HTR-8/SVneo (cell line): ENCODE measurements around the gene FBXL2.
A peak's percentile ranks its signal among the peaks of the same experiment; 100 is the strongest.
"Not testable (repeated sequence)": the region's sequence is repeated elsewhere in the genome, so short reads cannot be mapped to it uniquely, and the experiment has no call there.

Source experiments
- DNase-seq: peaks from one replicate; pipeline ENCODE4 v3.0.0; 2011; ENCODE audit warnings: low spot score, mixed read lengths; ENCODE audit not compliant: insufficient read length
- FAIRE-seq: peaks from 2 replicates; lab custom pipeline; 2011; peaks lifted over from hg19 to GRCh38; lab: Jason Lieb, UNC

Gene FBXL2

GRCh38 chr3:33313331-33313730, 36.1 kb downstream of the FBXL2 start:
- DNase-seq (no peak), FAIRE-seq (no peak)

GRCh38 chr3:33314993-33315392, 37.8 kb downstream of the FBXL2 start:
- DNase-seq (no peak), FAIRE-seq (no peak)

- DNase-seq: peak; percentile 5
- no peak for FAIRE-seq
These were observed 38.6 kb downstream of the FBXL2 start for GRCh38 chr3:33315826-33316225.

- DNase-seq (peak; percentile 13), FAIRE-seq (peak; percentile 48)
These were observed 40.9 kb downstream of the FBXL2 start for GRCh38 chr3:33317963-33318709.

GRCh38 chr3:33318710-33319380, 41.6 kb downstream of the FBXL2 start:
- DNase-seq: no peak
- FAIRE-seq: no peak

- FAIRE-seq (no peak), DNase-seq (no peak)
These were observed 45.2 kb downstream of the FBXL2 start for GRCh38 chr3:33322412-33322811.

- DNase-seq (no peak), FAIRE-seq (no peak)
These were observed 54.2 kb downstream of the FBXL2 start for GRCh38 chr3:33331414-33331813.

GRCh38 chr3:33334364-33334763, 57.1 kb downstream of the FBXL2 start:
- no peak for DNase-seq
- FAIRE-seq: no peak

- not testable (repeated sequence) for DNase-seq, FAIRE-seq
These were observed 61.8 kb downstream of the FBXL2 start for GRCh38 chr3:33338936-33339465.

GRCh38 chr3:33339758-33340157, 62.5 kb downstream of the FBXL2 start:
- no peak for DNase-seq
- no peak for FAIRE-seq

- FAIRE-seq (no peak), DNase-seq (no peak)
These were observed 78.4 kb downstream of the FBXL2 start for GRCh38 chr3:33355611-33356010.

- FAIRE-seq (no peak), DNase-seq (no peak)
These were observed 81.0 kb downstream of the FBXL2 start for GRCh38 chr3:33358172-33358781.

GRCh38 chr3:33360136-33360825, 83.0 kb downstream of the FBXL2 start:
- FAIRE-seq (no peak), DNase-seq (peak; percentile 48)

- no peak for DNase-seq
- FAIRE-seq: no peak
These were observed 86.0 kb downstream of the FBXL2 start for GRCh38 chr3:33363113-33363800.

GRCh38 chr3:33364060-33364459, 86.8 kb downstream of the FBXL2 start:
- DNase-seq (no peak), FAIRE-seq (no peak)

- no peak for DNase-seq
- no peak for FAIRE-seq
These were observed 87.4 kb downstream of the FBXL2 start for GRCh38 chr3:33364531-33365128.

- FAIRE-seq: no peak
- DNase-seq: peak; percentile 54
These were observed 95.2 kb downstream of the FBXL2 start for GRCh38 chr3:33372218-33373081.

- FAIRE-seq (no peak), DNase-seq (no peak)
These were observed 95.8 kb downstream of the FBXL2 start for GRCh38 chr3:33373082-33373437.

- FAIRE-seq (no peak), DNase-seq (no peak)
These were observed 100.2 kb downstream of the FBXL2 start for GRCh38 chr3:33377489-33377888.
